Activated CD8-positive, alpha-beta memory T cell treated with anti-CD3 and anti-CD28 coated beads for 24 hours (primary cell): Measurements from ENCODE around the gene FAM124A.

Experiments used
- DNase-seq: peaks from one replicate; pipeline ENCODE4 v3.0.0-alpha.2; 2020

FAM124A gene

GRCh38 chr13:51222037-51222685, at the start of gene FAM124A:
TSS of gene FAM124A (plus strand) at chr13:51222398. CDS start at chr13:51222502, 104 bp downstream.
- peak; percentile 79 for DNase-seq

GRCh38 chr13:51175021-51175420, 47.2 kb upstream of the FAM124A start:
- DNase-seq, result no peak

GRCh38 chr13:51175639-51176038, 46.6 kb upstream of the FAM124A start:
- DNase-seq, result no peak

- no peak for DNase-seq
Measured at GRCh38 chr13:51177188-51177587, 45.0 kb upstream of the FAM124A start.

- no peak for DNase-seq
Measured at GRCh38 chr13:51178456-51179074, 43.6 kb upstream of the FAM124A start.

- DNase-seq, result no peak
Measured at GRCh38 chr13:51179432-51179971, 42.7 kb upstream of the FAM124A start.

- no peak for DNase-seq
Measured at GRCh38 chr13:51180853-51181511, 41.2 kb upstream of the FAM124A start.

- DNase-seq, result no peak
Measured at GRCh38 chr13:51181786-51182383, 40.3 kb upstream of the FAM124A start.

GRCh38 chr13:51191743-51192142, 30.5 kb upstream of the FAM124A start:
- no peak for DNase-seq

GRCh38 chr13:51192348-51192747, 29.9 kb upstream of the FAM124A start:
- no peak for DNase-seq

GRCh38 chr13:51193387-51193786, 28.8 kb upstream of the FAM124A start:
- DNase-seq, result no peak

GRCh38 chr13:51194942-51195341, 27.3 kb upstream of the FAM124A start:
- no peak for DNase-seq

- no peak for DNase-seq
Measured at GRCh38 chr13:51201886-51202285, 20.3 kb upstream of the FAM124A start.

GRCh38 chr13:51202477-51203046, 19.6 kb upstream of the FAM124A start:
- DNase-seq, result no peak

GRCh38 chr13:51206584-51206983, 15.6 kb upstream of the FAM124A start:
- DNase-seq, result no peak

GRCh38 chr13:51207881-51208280, 14.3 kb upstream of the FAM124A start:
- no peak for DNase-seq

- no peak for DNase-seq
Measured at GRCh38 chr13:51208716-51209115, 13.5 kb upstream of the FAM124A start.

GRCh38 chr13:51211910-51212309, 10.3 kb upstream of the FAM124A start:
- no peak for DNase-seq

- no peak for DNase-seq
Measured at GRCh38 chr13:51212758-51213157, 9.4 kb upstream of the FAM124A start.

- no peak for DNase-seq
Measured at GRCh38 chr13:51213173-51213728, 8.9 kb upstream of the FAM124A start.

- no peak for DNase-seq
Measured at GRCh38 chr13:51218626-51219025, 3.6 kb upstream of the FAM124A start.

- DNase-seq, result no peak
Measured at GRCh38 chr13:51220706-51221105, 1.5 kb upstream of the FAM124A start.

- no peak for DNase-seq
Measured at GRCh38 chr13:51221108-51221507, 1.1 kb upstream of the FAM124A start.
